CD4-positive, alpha-beta T cell (primary cell): ENCODE results near the gene PTPRD. TPM values are rescaled to one million over a fixed set of nuclear protein-coding genes. Genes with fewer than 3 reads are reported as not detected.

Experiments
- ATAC-seq: fragments of 200-7000 bp; cut with Tn5 transposase; one replicate; pipeline ENCODE4 v1.10.0; 2022; ENCODE audit warnings: mild to moderate bottlenecking; ENCODE audit not compliant: poor library complexity
- CTCF ChIA-PET: fragments of 350-600 bp; sonication (Branson Sonifier 250); formaldehyde crosslinking; loops from one replicate; lab custom pipeline; 2021; ENCODE audit warnings: antibody characterized with exemption, inconsistent platforms; lab: Charles Lee
- POLR2A ChIA-PET: fragments of 350-600 bp; sonication (Branson Sonifier 250); formaldehyde crosslinking; loops from one replicate; lab custom pipeline; 2021; ENCODE audit warnings: antibody characterized with exemption, inconsistent platforms; lab: Charles Lee
- DNase-seq, 14 experiments: peaks; one replicate each; pipeline ENCODE4 v3.0.0-alpha.2; 2013 to 2020; ENCODE audit warnings: mixed read lengths in 2 of 14
- H3K27ac ChIP-seq, 2 donors: one replicate each; pipeline versions ENCODE4 v1.5.1 to v1.7.0; 2013; ENCODE audit warnings: low read length in 2 of 2, low read depth in 1 of 2, mild to moderate bottlenecking in 1 of 2
- H3K27me3 ChIP-seq, 2 experiments: 1 replicate in 1 of 2; 2 replicates in 1 of 2; pipeline versions ENCODE4 v1.6.1 to v1.7.0; 2013; ENCODE audit warnings: low read length in 2 of 2, control low read depth in 1 of 2, mild to moderate bottlenecking in 1 of 2, moderate library complexity in 1 of 2; ENCODE audit not compliant: insufficient read depth in 2 of 2, control insufficient read depth in 1 of 2
- H3K36me3 ChIP-seq: one replicate; pipeline ENCODE4 v1.6.1; 2013; ENCODE audit warnings: low read length, control low read depth; ENCODE audit not compliant: insufficient read depth
- H3K4me1 ChIP-seq: one replicate; pipeline ENCODE4 v1.6.1; 2013; ENCODE audit warnings: low read length, control low read depth; ENCODE audit not compliant: insufficient read depth
- H3K4me3 ChIP-seq: one replicate; pipeline ENCODE4 v1.5.1; 2013; ENCODE audit warnings: mild to moderate bottlenecking, low read length, moderate library complexity
- H3K9me3 ChIP-seq, 2 experiments: 1 replicate in 1 of 2; 2 replicates in 1 of 2; pipeline versions ENCODE4 v1.6.1 to v1.7.0; 2013; ENCODE audit warnings: low read length in 2 of 2, mild to moderate bottlenecking in 2 of 2, control low read depth in 1 of 2, moderate library complexity in 1 of 2; ENCODE audit not compliant: control insufficient read depth in 1 of 2, insufficient read depth in 1 of 2
- H3K27ac Mint-ChIP-seq: one replicate; pipeline ENCODE4 v1.8.0; 2020; ENCODE audit warnings: mixed read lengths
- H3K27me3 Mint-ChIP-seq: one replicate; pipeline ENCODE4 v1.8.0; 2021; ENCODE audit warnings: mixed read lengths
- H3K36me3 Mint-ChIP-seq: one replicate; pipeline ENCODE4 v1.8.0; 2021; ENCODE audit warnings: low read depth, mixed read lengths
- H3K4me1 Mint-ChIP-seq: one replicate; pipeline ENCODE4 v1.8.0; 2021; ENCODE audit warnings: low read depth, mixed read lengths
- H3K4me3 Mint-ChIP-seq: one replicate; pipeline ENCODE4 v1.8.0; 2020; ENCODE audit warnings: mild to moderate bottlenecking, mixed read lengths
- H3K9me3 Mint-ChIP-seq: one replicate; pipeline ENCODE4 v1.8.0; 2020; ENCODE audit warnings: mixed read lengths
- intact Hi-C, 2 experiments: fragments of 100-400 bp; cut with DNase I in 1 of 2; cut with micrococcal nuclease in 1 of 2; formaldehyde crosslinking; loops; one replicate each; pipeline versions ENCODE4 v1.15.1 to v1.9.0; 2023 to 2025; cut with DNase I, micrococcal nuclease
- total RNA-seq, 174 experiments: library from RNA in 2 of 174; stranded (reverse) in 2 of 174; gene quantifications; one replicate each; pipeline ENCODE4 v1.2.3 and lab custom pipeline; 2021 to 2026
- TF ChIP-seq, protein P1 (sequence below): fragments of 200-600 bp; IDR thresholded peaks from one replicate; pipeline ENCODE4 v1.8.0; 2022; ENCODE audit warnings: antibody characterized with exemption, mild to moderate bottlenecking

The PTPRD gene
- total RNA-seq, 2 experiments from 2014 or later = not detected

DNA sequence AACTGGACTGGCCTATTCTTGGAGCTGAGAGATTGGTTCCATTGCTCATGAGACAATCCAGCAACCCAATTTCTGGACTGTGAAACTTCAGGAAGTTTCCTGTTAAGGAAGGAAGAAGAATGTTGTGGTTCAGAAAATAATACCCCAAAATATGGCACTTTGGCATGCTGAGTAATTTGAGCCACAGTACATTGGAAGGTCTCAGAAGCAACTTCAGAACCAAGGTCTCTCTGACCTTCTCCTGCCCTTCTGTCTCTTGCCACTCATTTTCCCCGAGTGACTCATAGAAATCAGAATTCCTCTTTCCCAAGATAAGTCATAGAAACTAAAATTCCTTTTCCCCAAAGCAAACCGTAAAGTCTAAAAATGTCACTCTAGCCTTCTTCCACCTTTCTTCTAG lies 1366.1 kb downstream of the PTPRD start:
- CTCF ChIA-PET = no interaction called here
- Histone ChIP-seq H3K36me3 (no peaks in the 10 kb centered on the region), H3K4me1 (no peaks in the 10 kb centered on the region), H3K27me3 (no peaks in the 10 kb centered on the region), H3K9me3 (no peaks in the 10 kb centered on the region), H3K4me3 (no peak overlapping the region), H3K27ac (no peak overlapping the region)
- Mint-ChIP-seq H3K27ac (no peak overlapping the region), H3K36me3 (no peaks in the 10 kb centered on the region), H3K4me1 (no peaks in the 10 kb centered on the region), H3K9me3 (peaks cover 5% of the 10 kb centered on the region), H3K4me3 (no peak overlapping the region), H3K27me3 (no peaks in the 10 kb centered on the region)
- POLR2A ChIA-PET = no interaction called here
- no peak for ATAC-seq
- TF ChIP-seq, protein P1, sequence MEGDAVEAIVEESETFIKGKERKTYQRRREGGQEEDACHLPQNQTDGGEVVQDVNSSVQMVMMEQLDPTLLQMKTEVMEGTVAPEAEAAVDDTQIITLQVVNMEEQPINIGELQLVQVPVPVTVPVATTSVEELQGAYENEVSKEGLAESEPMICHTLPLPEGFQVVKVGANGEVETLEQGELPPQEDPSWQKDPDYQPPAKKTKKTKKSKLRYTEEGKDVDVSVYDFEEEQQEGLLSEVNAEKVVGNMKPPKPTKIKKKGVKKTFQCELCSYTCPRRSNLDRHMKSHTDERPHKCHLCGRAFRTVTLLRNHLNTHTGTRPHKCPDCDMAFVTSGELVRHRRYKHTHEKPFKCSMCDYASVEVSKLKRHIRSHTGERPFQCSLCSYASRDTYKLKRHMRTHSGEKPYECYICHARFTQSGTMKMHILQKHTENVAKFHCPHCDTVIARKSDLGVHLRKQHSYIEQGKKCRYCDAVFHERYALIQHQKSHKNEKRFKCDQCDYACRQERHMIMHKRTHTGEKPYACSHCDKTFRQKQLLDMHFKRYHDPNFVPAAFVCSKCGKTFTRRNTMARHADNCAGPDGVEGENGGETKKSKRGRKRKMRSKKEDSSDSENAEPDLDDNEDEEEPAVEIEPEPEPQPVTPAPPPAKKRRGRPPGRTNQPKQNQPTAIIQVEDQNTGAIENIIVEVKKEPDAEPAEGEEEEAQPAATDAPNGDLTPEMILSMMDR = no peak
- DNase-seq = no peak
- intact Hi-C loops = no loop called here

DNA sequence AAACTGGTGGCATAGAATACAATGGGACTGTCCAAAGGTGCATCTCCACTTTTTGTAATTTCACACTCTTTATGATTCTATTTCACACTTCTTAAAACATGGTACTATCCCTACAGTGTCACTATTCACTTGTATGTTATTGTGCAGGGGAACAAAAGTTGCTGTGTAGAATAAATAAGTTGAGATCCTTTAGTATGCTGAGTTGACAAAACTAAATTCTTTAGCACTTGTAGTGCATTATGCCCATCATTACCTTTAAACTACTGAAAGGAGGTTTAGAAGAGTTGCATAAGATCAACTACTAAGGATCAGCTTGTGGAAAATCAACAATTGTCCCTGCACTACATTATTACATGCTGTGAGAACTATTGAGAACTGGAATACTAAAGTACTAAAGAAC lies 1380.9 kb downstream of the PTPRD start:
- Histone ChIP-seq H3K36me3 (no peaks in the 10 kb centered on the region), H3K27me3 (no peaks in the 10 kb centered on the region), H3K27ac (no peak overlapping the region), H3K4me1 (no peaks in the 10 kb centered on the region), H3K4me3 (no peak overlapping the region), H3K9me3 (peaks cover 0 to 8% of the 10 kb centered on the region in 2 experiments)
- H3K27ac Mint-ChIP-seq = no peak overlapping the region
- TF ChIP-seq, protein P1 = no peak
- ATAC-seq = no peak
- no peaks in the 10 kb centered on the region for H3K36me3 Mint-ChIP-seq
- ChIA-PET POLR2A (no interaction called here), CTCF (no interaction called here)
- H3K9me3 Mint-ChIP-seq = peaks cover 14% of the 10 kb centered on the region
- H3K4me1 Mint-ChIP-seq = no peaks in the 10 kb centered on the region
- no peak overlapping the region for H3K4me3 Mint-ChIP-seq
- H3K27me3 Mint-ChIP-seq = no peaks in the 10 kb centered on the region
- intact Hi-C loops = no loop called here
- DNase-seq = no peak

DNA sequence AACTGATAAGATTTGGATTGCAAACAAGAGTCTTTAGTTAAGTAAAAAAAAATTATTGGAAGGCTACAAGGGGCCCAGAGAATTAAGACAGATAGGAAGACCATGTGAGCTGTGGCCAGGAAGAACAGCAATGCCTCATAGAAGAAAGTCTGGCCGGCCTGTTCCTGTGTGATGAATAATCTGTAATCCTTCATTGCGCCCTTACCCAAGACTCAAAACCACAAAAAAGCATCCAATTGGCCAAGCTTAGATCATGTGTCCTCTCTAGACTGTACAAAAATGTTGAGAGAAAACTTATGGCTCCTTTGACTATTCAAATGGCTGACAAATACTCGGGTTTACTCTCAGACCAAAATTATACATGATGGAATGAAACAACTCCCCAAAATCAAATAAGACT lies 1383.5 kb downstream of the PTPRD start:
- no peak for ATAC-seq
- Histone ChIP-seq H3K27me3 (no peaks in the 10 kb centered on the region), H3K9me3 (peaks cover 0 to 8% of the 10 kb centered on the region in 2 experiments), H3K27ac (no peak overlapping the region), H3K36me3 (no peaks in the 10 kb centered on the region), H3K4me3 (no peak overlapping the region), H3K4me1 (no peaks in the 10 kb centered on the region)
- POLR2A ChIA-PET = no interaction called here
- intact Hi-C loops = no loop called here
- TF ChIP-seq, protein P1 = no peak
- peaks cover 15% of the 10 kb centered on the region for H3K9me3 Mint-ChIP-seq
- DNase-seq = no peak
- no peaks in the 10 kb centered on the region for H3K27me3 Mint-ChIP-seq
- CTCF ChIA-PET = no interaction called here
- no peaks in the 10 kb centered on the region for H3K36me3 Mint-ChIP-seq
- H3K4me1 Mint-ChIP-seq = no peaks in the 10 kb centered on the region
- H3K4me3 Mint-ChIP-seq = no peak overlapping the region
- H3K27ac Mint-ChIP-seq = no peak overlapping the region
